ENCODE data around the gene NFYA. TPM values are rescaled to one million over a fixed set of nuclear protein-coding genes. Genes with fewer than 3 reads are reported as not detected.

NFYA gene
- total and polyA plus RNA-seq, 2 of the 13 experiments (the other 11 are each of a cell fraction or from before 2014, with no cell fraction given), result 16.0 to 22.9 TPM

DNA sequence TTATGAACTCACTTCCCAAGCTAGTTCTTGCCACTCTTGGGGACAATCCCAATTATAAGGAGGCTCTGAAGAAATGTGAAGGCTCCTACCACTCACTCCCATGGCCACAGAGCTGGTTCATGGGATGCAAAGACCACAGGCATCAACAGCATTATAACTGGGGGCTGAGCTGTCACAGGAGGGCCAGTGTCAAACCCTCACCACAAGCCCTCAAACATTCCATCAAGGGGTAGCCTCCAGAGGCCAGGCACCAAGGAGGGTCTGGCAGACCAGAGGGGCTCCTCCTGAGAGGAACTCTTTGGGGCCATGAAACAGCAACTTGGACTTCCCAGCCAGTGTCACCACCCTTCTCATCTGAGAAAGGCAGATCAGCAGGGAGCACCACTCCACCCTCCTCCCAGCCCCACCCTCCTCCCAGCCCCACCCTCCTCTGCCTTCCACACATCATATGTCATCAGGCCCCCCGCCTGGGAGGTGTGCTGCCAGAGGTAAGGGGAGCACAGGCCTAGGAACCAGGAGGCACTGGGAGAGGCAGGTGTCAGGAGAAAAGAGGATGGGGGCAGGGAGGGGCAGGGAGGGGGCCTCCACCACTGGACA is 31.7 kb upstream of the NFYA start (continued):
- TF ChIP-seq, protein P1, sequence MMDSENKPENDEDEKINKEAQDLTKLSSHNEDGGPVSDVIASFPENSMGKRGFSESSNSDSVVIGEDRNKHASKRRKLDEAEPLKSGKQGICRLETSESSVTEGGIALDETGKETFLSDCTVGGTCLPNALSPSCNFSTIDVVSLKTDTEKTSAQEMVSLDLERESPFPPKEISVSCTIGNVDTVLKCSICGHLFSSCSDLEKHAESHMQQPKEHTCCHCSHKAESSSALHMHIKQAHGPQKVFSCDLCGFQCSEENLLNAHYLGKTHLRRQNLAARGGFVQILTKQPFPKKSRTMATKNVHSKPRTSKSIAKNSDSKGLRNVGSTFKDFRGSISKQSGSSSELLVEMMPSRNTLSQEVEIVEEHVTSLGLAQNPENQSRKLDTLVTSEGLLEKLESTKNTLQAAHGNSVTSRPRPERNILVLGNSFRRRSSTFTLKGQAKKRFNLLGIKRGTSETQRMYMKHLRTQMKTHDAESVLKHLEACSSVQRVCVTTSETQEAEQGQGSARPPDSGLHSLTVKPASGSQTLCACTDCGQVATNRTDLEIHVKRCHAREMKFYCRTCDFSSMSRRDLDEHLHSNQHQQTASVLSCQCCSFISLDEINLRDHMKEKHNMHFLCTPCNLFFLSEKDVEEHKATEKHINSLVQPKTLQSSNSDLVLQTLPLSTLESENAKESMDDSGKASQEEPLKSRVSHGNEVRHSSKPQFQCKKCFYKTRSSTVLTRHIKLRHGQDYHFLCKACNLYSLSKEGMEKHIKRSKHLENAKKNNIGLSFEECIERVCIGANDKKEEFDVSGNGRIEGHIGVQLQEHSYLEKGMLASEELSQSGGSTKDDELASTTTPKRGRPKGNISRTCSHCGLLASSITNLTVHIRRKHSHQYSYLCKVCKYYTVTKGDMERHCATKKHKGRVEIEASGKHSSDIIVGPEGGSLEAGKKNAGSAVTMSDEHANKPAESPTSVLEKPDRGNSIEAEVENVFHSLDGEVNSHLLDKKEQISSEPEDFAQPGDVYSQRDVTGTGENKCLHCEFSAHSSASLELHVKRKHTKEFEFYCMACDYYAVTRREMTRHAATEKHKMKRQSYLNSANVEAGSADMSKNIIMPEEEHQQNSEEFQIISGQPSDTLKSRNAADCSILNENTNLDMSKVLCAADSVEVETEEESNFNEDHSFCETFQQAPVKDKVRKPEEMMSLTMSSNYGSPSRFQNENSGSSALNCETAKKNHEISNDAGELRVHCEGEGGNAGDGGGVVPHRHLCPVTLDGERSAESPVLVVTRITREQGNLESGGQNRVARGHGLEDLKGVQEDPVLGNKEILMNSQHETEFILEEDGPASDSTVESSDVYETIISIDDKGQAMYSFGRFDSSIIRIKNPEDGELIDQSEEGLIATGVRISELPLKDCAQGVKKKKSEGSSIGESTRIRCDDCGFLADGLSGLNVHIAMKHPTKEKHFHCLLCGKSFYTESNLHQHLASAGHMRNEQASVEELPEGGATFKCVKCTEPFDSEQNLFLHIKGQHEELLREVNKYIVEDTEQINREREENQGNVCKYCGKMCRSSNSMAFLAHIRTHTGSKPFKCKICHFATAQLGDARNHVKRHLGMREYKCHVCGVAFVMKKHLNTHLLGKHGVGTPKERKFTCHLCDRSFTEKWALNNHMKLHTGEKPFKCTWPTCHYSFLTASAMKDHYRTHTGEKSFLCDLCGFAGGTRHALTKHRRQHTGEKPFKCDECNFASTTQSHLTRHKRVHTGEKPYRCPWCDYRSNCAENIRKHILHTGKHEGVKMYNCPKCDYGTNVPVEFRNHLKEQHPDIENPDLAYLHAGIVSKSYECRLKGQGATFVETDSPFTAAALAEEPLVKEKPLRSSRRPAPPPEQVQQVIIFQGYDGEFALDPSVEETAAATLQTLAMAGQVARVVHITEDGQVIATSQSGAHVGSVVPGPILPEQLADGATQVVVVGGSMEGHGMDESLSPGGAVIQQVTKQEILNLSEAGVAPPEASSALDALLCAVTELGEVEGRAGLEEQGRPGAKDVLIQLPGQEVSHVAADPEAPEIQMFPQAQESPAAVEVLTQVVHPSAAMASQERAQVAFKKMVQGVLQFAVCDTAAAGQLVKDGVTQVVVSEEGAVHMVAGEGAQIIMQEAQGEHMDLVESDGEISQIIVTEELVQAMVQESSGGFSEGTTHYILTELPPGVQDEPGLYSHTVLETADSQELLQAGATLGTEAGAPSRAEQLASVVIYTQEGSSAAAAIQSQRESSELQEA (CRISPR knock-in tag; IDR thresholded peaks at IDR 0.05; ENCODE audit: not compliant biosample characterization), result no peak
- TF ChIP-seq PPARG (CRISPR knock-in tag; conservative IDR thresholded peaks at IDR 0.05), result no peak
- no peak for TF ChIP-seq ONECUT2 (CRISPR knock-in tag; IDR thresholded peaks at IDR 0.05)
- TF ChIP-seq ZNF333 (CRISPR knock-in tag; IDR thresholded peaks at IDR 0.05; ENCODE audit: borderline replicate concordance), result 0 out of 2 replicates have a peak, but pooled peaks have one; percentile 1
- no peak for TF ChIP-seq TCF12 (IDR thresholded peaks at IDR 0.05)
- TF ChIP-seq TCF12 (CRISPR knock-in tag; IDR thresholded peaks at IDR 0.05), result no peak
- TF ChIP-seq ZFP1 (CRISPR knock-in tag; IDR thresholded peaks at IDR 0.05), result no peak
- no peak for TF ChIP-seq ZNF260 (CRISPR knock-in tag; IDR thresholded peaks at IDR 0.05; ENCODE audit: borderline replicate concordance, low read depth)
- no peak for TF ChIP-seq RAD51 (IDR thresholded peaks at IDR 0.05; ENCODE audit: borderline replicate concordance)
- no peak for TF ChIP-seq ZNF446 (CRISPR knock-in tag; IDR thresholded peaks at IDR 0.05)
- TF ChIP-seq, protein P2, sequence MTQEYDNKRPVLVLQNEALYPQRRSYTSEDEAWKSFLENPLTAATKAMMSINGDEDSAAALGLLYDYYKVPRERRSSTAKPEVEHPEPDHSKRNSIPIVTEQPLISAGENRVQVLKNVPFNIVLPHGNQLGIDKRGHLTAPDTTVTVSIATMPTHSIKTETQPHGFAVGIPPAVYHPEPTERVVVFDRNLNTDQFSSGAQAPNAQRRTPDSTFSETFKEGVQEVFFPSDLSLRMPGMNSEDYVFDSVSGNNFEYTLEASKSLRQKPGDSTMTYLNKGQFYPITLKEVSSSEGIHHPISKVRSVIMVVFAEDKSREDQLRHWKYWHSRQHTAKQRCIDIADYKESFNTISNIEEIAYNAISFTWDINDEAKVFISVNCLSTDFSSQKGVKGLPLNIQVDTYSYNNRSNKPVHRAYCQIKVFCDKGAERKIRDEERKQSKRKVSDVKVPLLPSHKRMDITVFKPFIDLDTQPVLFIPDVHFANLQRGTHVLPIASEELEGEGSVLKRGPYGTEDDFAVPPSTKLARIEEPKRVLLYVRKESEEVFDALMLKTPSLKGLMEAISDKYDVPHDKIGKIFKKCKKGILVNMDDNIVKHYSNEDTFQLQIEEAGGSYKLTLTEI (CRISPR knock-in tag; conservative IDR thresholded peaks at IDR 0.05), result no peak
- TF ChIP-seq GZF1 (CRISPR knock-in tag; IDR thresholded peaks at IDR 0.05), result no peak
- TF ChIP-seq ZNF225 (CRISPR knock-in tag; IDR thresholded peaks at IDR 0.05), result no peak
- TF ChIP-seq ZNF329 (CRISPR knock-in tag; IDR thresholded peaks at IDR 0.05; ENCODE audit: low read depth), result no peak
- TF ChIP-seq FOSL2 (CRISPR knock-in tag; IDR thresholded peaks at IDR 0.05), result no peak
- TF ChIP-seq ZNF431 (CRISPR knock-in tag; IDR thresholded peaks at IDR 0.05; ENCODE audit: borderline replicate concordance, low read depth), result peak; percentile 24; the same call in 1 of the 2 replicates
- TF ChIP-seq ZSCAN22 (CRISPR knock-in tag; IDR thresholded peaks at IDR 0.05), result no peak
- TF ChIP-seq ZNF841 (CRISPR knock-in tag; IDR thresholded peaks at IDR 0.05; ENCODE audit: borderline replicate concordance), result no peak
- TF ChIP-seq RFX5 (IDR thresholded peaks at IDR 0.05; ENCODE audit: low read depth, low read length), result no peak
- no peak for TF ChIP-seq ZNF543 (CRISPR knock-in tag; IDR thresholded peaks at IDR 0.05)
- no peak for TF ChIP-seq NFIB (CRISPR knock-in tag; IDR thresholded peaks at IDR 0.05; ENCODE audit: borderline replicate concordance)
- TF ChIP-seq ZNF354B (CRISPR knock-in tag; IDR thresholded peaks at IDR 0.05), result no peak
- TF ChIP-seq CBX5 (CRISPR knock-in tag; IDR thresholded peaks at IDR 0.05; ENCODE audit: borderline replicate concordance), result peak; percentile 7; the same call in 1 of the 2 replicates
